IPS-NIHi7 (cell line): Measurements from ENCODE around the gene DNAH8.

ENCODE experiments used
- DNase-seq: peaks from one replicate; pipeline ENCODE4 v3.0.0; 2012; ENCODE audit warnings: mixed read lengths; ENCODE audit errors: extremely low spot score

Gene DNAH8

GRCh38 chr6:39016839-39017546 is 301.9 kb downstream of the DNAH8 start:
- DNase-seq: no peak

GRCh38 chr6:39017547-39017880 is 302.4 kb downstream of the DNAH8 start:
- no peak for DNase-seq

GRCh38 chr6:39018103-39018502 is 303.0 kb downstream of the DNAH8 start:
- DNase-seq: no peak

GRCh38 chr6:39020136-39020535 is 305.0 kb downstream of the DNAH8 start:
- no peak for DNase-seq

- no peak for DNase-seq
These were observed 305.9 kb downstream of the DNAH8 start for GRCh38 chr6:39021041-39021440.

GRCh38 chr6:39021779-39022178 is 306.7 kb downstream of the DNAH8 start:
- DNase-seq: no peak

GRCh38 chr6:39026175-39026574 is 311.1 kb downstream of the DNAH8 start:
- DNase-seq: no peak

GRCh38 chr6:39029156-39030011 is 314.3 kb downstream of the DNAH8 start:
- DNase-seq: peak; percentile 92

GRCh38 chr6:39035681-39036080 is 320.6 kb downstream of the DNAH8 start:
- no peak for DNase-seq

- no peak for DNase-seq
These were observed 322.0 kb downstream of the DNAH8 start for GRCh38 chr6:39037082-39037508.

GRCh38 chr6:39037707-39038106 is 322.6 kb downstream of the DNAH8 start:
- DNase-seq: no peak

GRCh38 chr6:39040080-39040673 is 325.1 kb downstream of the DNAH8 start:
- DNase-seq: no peak

GRCh38 chr6:39041072-39041471 is 326.0 kb downstream of the DNAH8 start:
- DNase-seq: no peak

- DNase-seq: no peak
These were observed 328.7 kb downstream of the DNAH8 start for GRCh38 chr6:39043776-39044175.

GRCh38 chr6:39044181-39044580 is 329.1 kb downstream of the DNAH8 start:
- no peak for DNase-seq

- DNase-seq: no peak
These were observed 332.6 kb downstream of the DNAH8 start for GRCh38 chr6:39047434-39048327.

- peak; percentile 71 for DNase-seq
These were observed 333.6 kb downstream of the DNAH8 start, which contains the start of gene GLP1R for GRCh38 chr6:39048481-39049399. TSS of gene GLP1R (plus strand) at chr6:39048781. CDS start at chr6:39048841, 60 bp downstream.

GRCh38 chr6:39049575-39050283 is 334.6 kb downstream of the DNAH8 start:
- DNase-seq: no peak

GRCh38 chr6:39050453-39051112 is 335.5 kb downstream of the DNAH8 start:
- DNase-seq: no peak
